DMS53 treated with DMSO at 0.1 percent for 48 hours (cell line): ENCODE measurements around the gene KCNJ16.

ENCODE experiments used
- DNase-seq: peaks from one replicate; lab custom pipeline; 2025; ENCODE audit not compliant: unreplicated experiment; lab: John Stamatoyannopoulos, UW

KCNJ16 gene

DNA sequence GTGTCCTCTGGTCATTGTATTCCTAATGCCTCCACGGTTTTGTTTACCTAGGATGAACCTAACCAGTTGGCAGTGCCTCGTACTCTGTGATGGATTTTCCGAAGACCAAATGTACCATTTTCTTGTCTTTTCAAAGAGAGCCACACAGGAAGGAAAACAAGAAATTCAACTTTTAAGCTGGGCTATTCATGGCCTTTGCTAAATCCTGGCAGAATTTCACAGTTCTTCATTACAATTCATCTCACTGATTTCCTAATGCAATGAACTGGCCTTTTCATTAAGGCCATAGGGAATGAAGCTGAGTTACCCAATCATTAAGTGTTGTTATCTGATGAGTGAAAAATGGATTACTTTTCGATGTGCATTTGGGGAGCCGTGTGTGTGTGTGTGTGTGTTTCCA is 7.9 kb upstream of the KCNJ16 start:
- no peak for DNase-seq

GRCh38 chr17:70070305-70071027 is 4.6 kb upstream of the KCNJ16 start:
- no peak for DNase-seq

DNA sequence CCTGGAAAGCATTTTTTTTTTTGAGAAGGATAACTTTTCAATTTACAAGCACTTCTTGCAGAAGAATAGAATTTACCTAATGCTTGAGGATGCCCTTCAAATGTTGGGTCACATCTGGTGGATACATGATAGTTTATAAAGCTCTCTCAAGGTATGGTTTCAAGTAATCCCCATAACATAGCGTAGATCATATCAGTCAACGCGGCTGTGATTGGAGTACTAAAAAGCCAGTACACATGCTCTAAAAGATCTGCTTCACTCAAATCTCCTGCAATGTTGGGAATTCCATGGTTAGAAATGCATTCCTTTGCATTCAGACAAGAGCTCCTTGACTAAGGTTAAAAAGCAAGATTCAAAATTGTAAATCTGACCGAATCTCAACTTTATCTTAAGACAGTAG is 3.9 kb upstream of the KCNJ16 start:
- DNase-seq: no peak

DNA sequence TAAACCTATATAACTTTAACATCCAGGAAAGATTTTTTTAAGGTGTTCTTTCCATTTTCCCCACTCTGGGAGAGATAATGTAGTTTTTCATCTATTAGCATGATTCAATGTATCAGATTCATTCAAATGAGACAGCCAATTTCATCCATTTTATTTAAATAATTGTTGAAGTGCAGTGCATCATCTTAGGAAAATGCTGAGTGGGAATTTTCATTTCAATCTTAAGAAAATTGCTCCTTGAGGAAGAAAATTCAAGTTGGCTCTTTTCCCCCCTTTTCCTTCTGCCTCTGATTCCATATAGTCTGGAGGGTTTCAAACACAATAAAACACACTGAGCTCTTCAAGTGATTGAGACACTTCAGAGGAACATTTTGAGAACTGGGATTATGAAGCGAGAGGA is 3.4 kb upstream of the KCNJ16 start:
- DNase-seq: no peak

- no peak for DNase-seq
Observed at GRCh38 chr17:70072546-70073309, 2.3 kb upstream of the KCNJ16 start.

DNA sequence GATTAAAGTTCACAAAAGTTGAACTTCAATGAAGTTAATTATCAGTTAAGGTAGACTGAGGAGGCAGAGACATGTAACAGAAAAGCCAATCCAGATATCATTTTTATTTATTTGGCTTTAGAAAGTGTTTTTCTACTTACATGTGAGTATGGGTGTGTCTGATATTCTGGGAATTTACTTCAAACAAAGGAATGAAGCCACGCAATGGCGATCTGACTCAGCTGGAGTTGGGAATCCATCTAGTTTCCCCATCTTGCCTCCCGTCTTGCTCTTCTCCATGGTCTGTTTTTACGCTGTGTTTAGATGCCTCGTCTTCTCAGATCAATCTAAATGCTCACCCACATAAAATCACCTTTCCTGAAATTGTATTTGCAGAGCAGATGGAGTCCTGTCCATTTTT is 1.7 kb upstream of the KCNJ16 start:
- no peak for DNase-seq

GRCh38 chr17:70073799-70074198 is 1.2 kb upstream of the KCNJ16 start:
- DNase-seq: no peak

DNA sequence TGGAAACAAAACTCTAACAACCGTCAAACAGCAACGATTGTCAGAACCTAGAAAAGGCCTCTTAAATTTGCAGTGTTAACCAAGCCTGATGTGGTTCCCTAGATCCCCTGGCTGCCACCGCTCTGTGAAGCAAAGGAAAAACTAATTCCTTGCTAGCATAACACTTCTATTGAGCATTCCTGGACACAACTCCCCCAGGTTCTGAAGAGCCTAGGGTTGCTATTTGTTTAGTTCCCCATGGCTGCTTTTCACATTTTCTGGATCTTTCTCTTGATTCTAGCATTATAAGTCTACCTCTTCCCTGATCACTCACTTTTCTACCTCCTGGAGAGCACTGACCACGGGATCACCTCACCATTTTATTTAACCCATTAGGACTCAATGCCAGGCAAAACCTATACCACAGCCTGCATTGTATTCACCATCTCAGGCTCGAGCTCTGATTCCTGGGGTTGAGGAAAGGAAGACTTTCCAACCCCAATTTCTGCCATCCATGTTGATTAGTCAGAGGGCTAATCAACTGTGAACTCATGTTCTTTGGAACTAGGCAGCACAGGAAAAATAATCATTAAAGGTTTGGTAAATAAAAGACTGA is 692 bp upstream of the KCNJ16 start:
- DNase-seq: peak; percentile 6

DNA sequence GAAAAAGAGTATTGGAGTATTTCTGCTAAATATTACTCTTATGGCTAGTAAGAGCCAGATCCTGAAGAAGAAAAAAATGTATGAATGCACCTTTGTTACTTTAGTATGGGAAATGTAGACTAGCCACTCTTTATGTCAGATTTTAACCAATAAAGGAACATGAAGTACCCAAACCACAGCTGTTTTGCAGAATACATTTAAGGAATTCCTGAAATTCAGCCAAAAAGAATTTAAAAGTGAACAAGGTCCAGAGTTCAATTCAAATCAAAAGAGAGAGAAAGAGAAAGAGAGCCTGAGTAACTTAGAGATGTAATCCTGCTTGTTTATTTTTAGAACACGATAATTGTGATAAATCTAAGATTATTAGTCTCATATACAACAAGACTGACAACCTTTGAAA is 1.2 kb downstream of the KCNJ16 start:
- DNase-seq: no peak

DNA sequence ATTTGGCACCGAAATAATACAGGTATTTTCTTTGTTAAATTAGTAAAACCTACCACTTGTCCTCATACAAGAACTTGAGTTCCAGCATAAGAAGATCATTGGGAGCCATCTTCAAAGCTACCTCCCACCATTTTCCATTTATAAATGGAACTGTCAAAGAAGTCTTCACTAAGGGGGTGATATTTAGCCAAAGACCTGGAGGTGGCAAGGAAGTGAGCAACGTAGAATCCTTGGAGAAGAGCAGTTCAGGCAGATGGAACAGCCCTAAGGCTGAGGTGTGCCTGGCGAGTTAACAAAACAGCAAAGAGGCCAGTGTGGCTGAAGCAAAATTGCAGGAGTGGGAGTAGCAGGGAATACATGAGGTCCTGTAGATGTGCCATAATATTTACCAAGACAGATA is 1.8 kb downstream of the KCNJ16 start:
- no peak for DNase-seq

- DNase-seq: no peak
Observed at GRCh38 chr17:70078549-70078948, 3.5 kb downstream of the KCNJ16 start.

- DNase-seq: no peak
Observed at GRCh38 chr17:70078994-70079531, 4.0 kb downstream of the KCNJ16 start.

- DNase-seq: no peak
Observed at GRCh38 chr17:70080541-70081347, 5.7 kb downstream of the KCNJ16 start.

DNA sequence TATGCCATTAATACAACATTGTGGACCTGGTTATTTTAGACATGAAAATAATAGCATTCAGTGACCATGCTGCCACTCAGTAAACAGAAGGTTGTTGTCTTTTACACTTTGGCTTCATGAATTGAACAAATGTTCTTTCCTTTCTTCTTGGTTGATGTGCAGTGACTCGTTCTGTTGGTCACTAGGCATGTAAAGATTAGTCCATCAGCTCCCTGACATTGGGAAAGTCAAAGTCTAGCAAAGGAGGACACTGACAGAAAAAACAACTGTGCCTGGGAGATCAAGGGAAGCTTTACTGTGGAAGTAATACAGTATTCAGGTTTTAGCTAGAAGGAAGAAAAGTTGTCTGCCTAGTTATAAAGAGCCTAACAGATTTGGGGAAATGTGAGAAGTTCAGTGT is 6.9 kb downstream of the KCNJ16 start:
- DNase-seq: no peak

DNA sequence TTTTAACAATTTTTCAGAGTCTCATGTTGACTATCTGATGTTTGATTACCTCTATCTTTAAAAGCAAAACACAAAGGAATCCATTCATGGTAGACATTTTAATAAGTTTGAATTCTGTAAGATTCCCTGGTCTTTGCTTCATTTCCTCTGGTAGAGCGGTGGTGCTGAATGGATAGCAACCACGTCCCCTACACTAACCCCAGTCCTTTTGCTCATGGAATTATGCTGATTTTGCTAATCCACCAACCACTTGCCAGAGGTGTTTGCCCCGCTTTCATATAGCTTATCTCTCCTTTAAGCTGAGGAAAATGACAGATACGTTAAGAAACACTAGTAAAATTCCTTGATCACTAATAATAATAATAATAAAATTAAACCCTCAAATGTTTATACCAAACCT is 9.5 kb downstream of the KCNJ16 start:
- DNase-seq: no peak

DNA sequence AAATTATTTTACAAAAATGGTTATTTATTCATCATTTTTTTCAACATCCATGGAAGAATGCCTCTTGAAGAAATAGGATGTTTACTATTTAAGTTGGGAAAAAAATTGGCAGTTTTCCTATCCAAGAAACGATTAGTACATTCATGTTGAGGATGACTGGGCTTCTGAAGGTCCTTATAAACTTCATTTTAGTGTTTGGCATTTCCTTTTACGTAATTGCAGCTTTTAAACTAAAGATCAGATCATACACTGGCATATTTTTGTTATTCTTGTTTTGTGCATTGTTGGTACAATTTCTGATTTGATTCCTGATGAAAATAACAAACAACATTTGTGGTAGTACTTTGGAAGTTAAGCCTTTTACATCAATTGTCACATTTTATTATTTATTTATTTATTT is 11.5 kb downstream of the KCNJ16 start:
- DNase-seq: no peak

DNA sequence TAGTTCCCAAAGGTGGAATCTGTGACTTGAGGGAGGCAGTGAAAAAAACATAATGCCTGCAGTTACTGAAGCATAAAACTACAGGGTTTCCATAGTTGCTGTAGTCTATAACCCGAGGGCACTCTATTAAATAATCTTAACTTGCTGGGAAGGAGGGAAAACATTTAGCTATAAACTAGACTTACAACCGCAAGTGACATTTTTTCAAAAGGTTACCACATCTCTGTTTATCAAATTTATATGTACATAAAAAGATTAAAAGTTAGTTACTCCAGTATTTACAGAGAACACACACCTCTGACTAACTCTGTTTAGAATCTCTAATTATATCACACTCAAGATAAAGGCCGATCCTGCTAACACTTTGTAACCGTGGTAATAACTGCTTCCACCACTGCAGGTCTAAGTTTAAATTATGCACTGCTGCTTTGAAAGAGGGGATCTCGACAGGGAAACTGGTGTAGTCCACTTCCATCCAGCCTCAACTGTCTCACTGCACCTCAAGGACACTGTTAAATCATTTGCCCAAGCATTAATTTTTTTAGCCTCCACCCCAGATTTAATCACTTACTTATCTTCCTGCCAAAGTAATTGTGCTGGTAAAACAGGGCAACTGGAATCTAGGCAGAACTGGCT is 14.6 kb downstream of the KCNJ16 start:
- no peak for DNase-seq

DNA sequence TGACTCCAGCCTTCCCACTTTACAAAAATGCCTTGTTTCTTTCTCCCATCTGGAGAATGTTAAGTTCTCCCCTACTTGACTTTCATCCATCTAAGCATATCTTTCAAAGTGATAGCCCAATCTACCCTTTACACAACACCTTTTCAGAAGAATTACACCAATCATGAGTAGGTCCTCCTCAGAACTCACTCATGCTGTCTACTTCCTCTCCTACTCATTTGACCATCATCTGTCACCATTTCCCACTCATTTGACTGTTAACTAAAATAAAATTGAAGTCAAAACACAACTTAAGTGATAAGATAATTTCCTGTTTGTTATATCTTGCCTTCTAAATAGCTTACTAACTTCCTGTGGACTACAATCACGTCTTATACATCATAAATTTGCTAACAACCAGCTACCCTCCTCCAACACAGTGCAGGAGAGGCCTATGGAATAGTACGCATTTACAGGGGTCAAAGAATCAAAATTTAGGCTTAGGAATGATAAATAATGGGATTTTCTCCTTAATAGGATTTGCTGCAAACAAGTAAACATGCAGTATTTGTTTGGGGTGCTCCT is 16.1 kb downstream of the KCNJ16 start:
- no peak for DNase-seq

DNA sequence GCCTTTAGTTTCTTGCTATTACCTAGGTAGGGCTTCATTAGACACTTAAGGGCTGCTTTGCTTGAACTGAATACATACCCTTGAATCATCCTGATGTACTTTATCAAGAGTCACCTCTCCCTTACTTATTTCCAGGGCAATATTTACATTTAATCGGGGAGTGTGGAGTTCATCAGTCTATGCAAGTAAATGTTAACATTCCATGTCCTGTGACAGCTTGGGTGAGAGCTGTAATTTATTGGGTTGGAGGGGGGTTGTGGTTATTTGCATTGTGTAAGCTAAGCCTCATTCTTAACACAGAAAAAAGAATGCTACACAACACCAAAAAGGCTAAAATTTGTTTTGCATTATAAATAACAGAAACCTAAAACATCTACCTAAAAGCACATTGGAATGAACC is 16.7 kb downstream of the KCNJ16 start:
- DNase-seq: no peak

- DNase-seq: no peak
Observed at GRCh38 chr17:70093163-70093562, 18.1 kb downstream of the KCNJ16 start.
